Activated CD8-positive, alpha-beta T cell treated with anti-CD3 and anti-CD28 coated beads for 36 hours (primary cell): Measurements from ENCODE around the gene ZMIZ1. TPM values are rescaled to one million over a fixed set of nuclear protein-coding genes. Genes with fewer than 3 reads are reported as not detected.

Experiments
- ATAC-seq: fragments of 200-7000 bp; cut with Tn5 transposase; one replicate; pipeline ENCODE4 v1.10.0; 2021; ENCODE audit warnings: mild to moderate bottlenecking, moderate library complexity
- CTCF ChIA-PET: fragments of 350-600 bp; sonication (Branson Sonifier 250); formaldehyde crosslinking; loops from one replicate; lab custom pipeline; 2021; ENCODE audit warnings: antibody characterized with exemption; lab: Charles Lee
- POLR2A ChIA-PET: fragments of 350-600 bp; sonication (Branson Sonifier 250); formaldehyde crosslinking; loops from one replicate; lab custom pipeline; 2021; ENCODE audit warnings: antibody characterized with exemption; lab: Charles Lee
- DNase-seq: peaks from one replicate; pipeline ENCODE4 v3.0.0-alpha.2; 2020
- H3K27ac Mint-ChIP-seq: one replicate; pipeline ENCODE4 v1.8.0; 2021; ENCODE audit warnings: mild to moderate bottlenecking, mixed read lengths
- H3K27me3 Mint-ChIP-seq: one replicate; pipeline ENCODE4 v1.8.0; 2021; ENCODE audit warnings: mixed read lengths
- H3K36me3 Mint-ChIP-seq: one replicate; pipeline ENCODE4 v1.8.0; 2021; ENCODE audit warnings: low read depth, mixed read lengths
- H3K4me1 Mint-ChIP-seq: one replicate; pipeline ENCODE4 v1.8.0; 2021; ENCODE audit warnings: low read depth, mixed read lengths
- H3K4me3 Mint-ChIP-seq: one replicate; pipeline ENCODE4 v1.8.0; 2021; ENCODE audit warnings: mild to moderate bottlenecking, moderate library complexity, mixed read lengths
- H3K9me3 Mint-ChIP-seq: one replicate; pipeline ENCODE4 v1.8.0; 2021; ENCODE audit warnings: mixed read lengths
- CTCF ChIP-seq: fragments of 200-600 bp; IDR thresholded peaks from one replicate; pipeline ENCODE4 v1.8.0; 2022; ENCODE audit warnings: antibody characterized with exemption, mild to moderate bottlenecking
- intact Hi-C: fragments of 100-400 bp; cut with micrococcal nuclease; formaldehyde crosslinking; loops from one replicate; pipeline ENCODE4 v1.10.0; 2022
- total RNA-seq, 2 experiments: library from RNA; stranded (reverse); gene quantifications; one replicate each; pipeline ENCODE4 v1.2.3, GENCODE V29; 2021

Gene ZMIZ1
- total RNA-seq, 2 experiments from 2014 or later: 46.5 to 52.2 TPM

GRCh38 chr10:79249186-79250121 is 180.7 kb downstream of the ZMIZ1 start:
- intact Hi-C loops: loop anchor here (5.0 to 10.0 kb wide), 2 partner anchors 38 to 75 kb away; no protein-coding TSS in a partner anchor
- Mint-ChIP-seq H3K36me3 (peaks cover 18% of the 10 kb centered on the region), H3K4me1 (peaks cover 68% of the 10 kb centered on the region), H3K27ac (peak overlapping the region; percentile 89), H3K27me3 (no peaks in the 10 kb centered on the region), H3K4me3 (peak overlapping the region; percentile 31), H3K9me3 (no peaks in the 10 kb centered on the region)
- POLR2A ChIA-PET: interaction anchor here (1.0 to 2.9 kb wide), 5 partner anchors 9 to 74 kb away, joined by 3 to 12 read pairs (median 5); no protein-coding TSS in a partner anchor
- peak; percentile 55 for DNase-seq
- ATAC-seq: peak; percentile 73
- CTCF ChIA-PET: interaction anchor here (1.0 to 1.4 kb wide), 2 partner anchors 97 to 125 kb away, joined by 3 to 4 read pairs; no protein-coding TSS in a partner anchor
- TF ChIP-seq CTCF: no peak

- DNase-seq (peak; percentile 22), ATAC-seq (no peak)
- intact Hi-C loops: no loop called here
- H3K27me3 Mint-ChIP-seq: no peaks in the 10 kb centered on the region
- CTCF ChIA-PET: interaction anchor here (1.4 kb wide), 1 partner anchor 96 kb away, joined by 4 read pairs; no protein-coding TSS in a partner anchor
- POLR2A ChIA-PET: interaction anchor here (1.2 to 1.6 kb wide), 3 partner anchors 12 to 98 kb away, joined by 3 to 5 read pairs (median 3); no protein-coding TSS in a partner anchor
- H3K4me1 Mint-ChIP-seq: peaks cover 60% of the 10 kb centered on the region
- H3K27ac Mint-ChIP-seq: peak overlapping the region; percentile 89
- H3K4me3 Mint-ChIP-seq: peak overlapping the region; percentile 29
- TF ChIP-seq CTCF: no peak
- no peaks in the 10 kb centered on the region for H3K9me3 Mint-ChIP-seq
- H3K36me3 Mint-ChIP-seq: peaks cover 10% of the 10 kb centered on the region
Observed at GRCh38 chr10:79250259-79250658, 181.5 kb downstream of the ZMIZ1 start.

- ChIA-PET POLR2A (interaction anchor here (1.1 kb wide), 1 partner anchor 17 kb away, joined by 4 read pairs; no protein-coding TSS in a partner anchor), CTCF (no interaction called here)
- Mint-ChIP-seq H3K27me3 (no peaks in the 10 kb centered on the region), H3K4me1 (peaks cover 41% of the 10 kb centered on the region), H3K4me3 (no peak overlapping the region), H3K27ac (no peak overlapping the region), H3K36me3 (no peaks in the 10 kb centered on the region), H3K9me3 (no peaks in the 10 kb centered on the region)
- intact Hi-C loops: no loop called here
- DNase-seq (no peak), ATAC-seq (no peak)
- TF ChIP-seq CTCF: no peak
Observed at GRCh38 chr10:79252450-79252849, 183.7 kb downstream of the ZMIZ1 start.

- DNase-seq (no peak), ATAC-seq (no peak)
- Mint-ChIP-seq H3K4me1 (peaks cover 36% of the 10 kb centered on the region), H3K9me3 (no peaks in the 10 kb centered on the region), H3K4me3 (no peak overlapping the region), H3K27ac (no peak overlapping the region), H3K36me3 (no peaks in the 10 kb centered on the region), H3K27me3 (no peaks in the 10 kb centered on the region)
- TF ChIP-seq CTCF: no peak
- intact Hi-C loops: no loop called here
- POLR2A ChIA-PET: interaction anchor here (1.1 kb wide), 1 partner anchor 16 kb away, joined by 4 read pairs; no protein-coding TSS in a partner anchor
- CTCF ChIA-PET: no interaction called here
Observed at GRCh38 chr10:79252971-79253370, 184.2 kb downstream of the ZMIZ1 start.
